Psoas muscle (tissue), 8 donors: Measurements from ENCODE around the gene NAXD. TPM values are rescaled to one million over a fixed set of nuclear protein-coding genes. Genes with fewer than 3 reads are reported as not detected.
"Not testable (repeated sequence)": the region's sequence is repeated elsewhere in the genome, so short reads cannot be mapped to it uniquely, and the experiment has no call there.

Experiments used
- ATAC-seq, 4 donors: fragments of 200-7000 bp; cut with Tn5 transposase; one replicate each; pipeline ENCODE4 v1.9.1; 2020; ENCODE audit warnings: moderate library complexity in 3 of 4, mild to moderate bottlenecking in 2 of 4
- DNase-seq, 2 donors: peaks; one replicate each; pipeline ENCODE4 v3.0.0-alpha.2; 2020
- H3K27ac ChIP-seq: fragments of 200-600 bp; one replicate; pipeline ENCODE4 v1.8.0; 2022
- H3K27me3 ChIP-seq, 3 donors: fragments of 200-600 bp in 1 of 3; one replicate each; pipeline versions ENCODE4 v1.6.1 to v1.8.0; 2013 to 2022; ENCODE audit warnings: low read length in 2 of 3, mild to moderate bottlenecking in 2 of 3, moderate library complexity in 1 of 3; ENCODE audit not compliant: insufficient read depth in 3 of 3
- H3K36me3 ChIP-seq, 2 donors: fragments of 200-600 bp in 1 of 2; one replicate each; pipeline versions ENCODE4 v1.6.1 to v1.8.0; 2013 to 2022; ENCODE audit warnings: low read depth in 1 of 2, mild to moderate bottlenecking in 1 of 2, moderate library complexity in 1 of 2; ENCODE audit not compliant: insufficient read depth in 1 of 2
- H3K4me1 ChIP-seq: fragments of 200-600 bp; one replicate; pipeline ENCODE4 v1.8.0; 2022
- H3K4me3 ChIP-seq: fragments of 200-600 bp; one replicate; pipeline ENCODE4 v1.8.0; 2022; ENCODE audit warnings: mild to moderate bottlenecking
- H3K9me3 ChIP-seq: fragments of 200-600 bp; one replicate; pipeline ENCODE4 v1.8.0; 2022
- whole genome bisulfite sequencing, 3 donors: extraction: QIAGEN DNeasy Blood & Tissue Kit; methylation state at CpG; one replicate each; pipeline versions ENCODE4 v1.1.6 to v1.1.7; 2013; 5-methylcytosine and 5-hydroxymethylcytosine counted together
- intact Hi-C, 2 donors: fragments of 100-400 bp; cut with DNase I; formaldehyde crosslinking; loops; one replicate each; pipeline versions ENCODE4 v1.11.0 to v1.14.2; 2022
- polyA plus RNA-seq, 3 donors: library from polyadenylated mRNA; stranded (reverse); fragments of 200-250 nt; gene quantifications; one replicate each; pipeline ENCODE4 v1.2.3, GENCODE V29; 2013
- total RNA-seq, 4 donors: library from RNA; stranded (reverse); fragmentation: NEBNext Ultra II Directional in 2 of 4; extraction: Animal tissue kit (Norgen Biotek cat#: 25700) in 2 of 4; gene quantifications; one replicate each; pipeline versions ENCODE4 v1.2.1 to v1.2.4, GENCODE V29; 2021 to 2023
- TF ChIP-seq, protein P1 (sequence below): fragments of 200-600 bp; IDR thresholded peaks from one replicate; pipeline ENCODE4 v1.8.0; 2022; ENCODE audit warnings: antibody characterized with exemption
- donor health status: healthy with polysubstance abuse.
- donor health status: DM: no; HTN: no; CAD: no; lungs with moderate emphysema.
- donor health status: Bipolar disorder and iron deficiency.
- donor health status: healthy.
- donor health status: DM: yes; HTN: yes; CAD: no.
- donor health status: DM: no; HTN: no; CAD: no.
- donor health status: DM: no; HTN: no; CAD: no.
- donor health status: DM: yes; HTN: yes; CAD: no.

The NAXD gene
- total and polyA plus RNA-seq, 7 donors: 26.0 to 59.2 (median 29.6) TPM

DNA sequence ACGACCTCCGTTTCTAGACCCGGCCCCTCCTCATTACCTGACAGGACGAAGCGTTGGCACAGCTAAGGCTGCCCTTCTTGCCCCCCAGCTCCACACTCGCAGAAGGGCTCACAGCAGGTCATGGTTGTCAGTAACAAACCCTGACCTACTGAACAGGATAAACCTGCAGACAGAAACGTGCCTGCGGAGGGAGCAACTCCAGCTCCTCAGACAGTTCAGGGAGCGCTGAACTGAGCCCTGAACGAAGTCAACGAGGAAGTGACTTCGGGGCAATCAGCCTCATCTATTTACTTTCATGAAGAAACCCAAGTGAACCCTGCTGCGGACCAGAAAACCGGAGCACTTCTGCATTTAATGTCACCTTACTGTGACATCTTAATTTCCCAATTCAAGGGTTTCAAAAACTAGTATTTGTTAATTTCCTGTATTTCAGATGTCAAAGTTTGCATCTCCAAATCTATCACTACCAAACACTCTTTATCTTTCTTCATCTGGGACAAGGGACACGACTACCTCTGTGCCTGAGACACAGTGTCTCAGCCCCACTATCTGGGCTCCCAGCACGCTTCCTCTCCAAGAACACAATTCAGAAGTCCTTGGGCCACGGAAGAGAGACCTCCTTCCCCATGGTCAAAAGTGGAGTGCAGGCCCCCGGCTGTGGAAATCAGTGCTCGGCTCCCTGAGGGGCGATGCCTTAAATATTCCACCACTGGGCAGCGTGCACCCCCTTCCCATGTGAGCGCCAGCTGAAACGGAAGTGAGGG is 50.3 kb downstream of the NAXD start:
- Histone ChIP-seq H3K4me3 (no peak overlapping the region), H3K27me3 (no peaks in the 10 kb centered on the region), H3K27ac (no peak overlapping the region), H3K36me3 (peaks cover 0 to 93% of the 10 kb centered on the region in 2 donors), H3K9me3 (no peaks in the 10 kb centered on the region), H3K4me1 (no peaks in the 10 kb centered on the region)
- 88 to 92% (median 90%) methylated on average over 23 of the region's 23 CpGs for WGBS, 3 donors
- ATAC-seq (no peak), DNase-seq (no peak)
- intact Hi-C loops: no loop called here
- TF ChIP-seq, protein P1, sequence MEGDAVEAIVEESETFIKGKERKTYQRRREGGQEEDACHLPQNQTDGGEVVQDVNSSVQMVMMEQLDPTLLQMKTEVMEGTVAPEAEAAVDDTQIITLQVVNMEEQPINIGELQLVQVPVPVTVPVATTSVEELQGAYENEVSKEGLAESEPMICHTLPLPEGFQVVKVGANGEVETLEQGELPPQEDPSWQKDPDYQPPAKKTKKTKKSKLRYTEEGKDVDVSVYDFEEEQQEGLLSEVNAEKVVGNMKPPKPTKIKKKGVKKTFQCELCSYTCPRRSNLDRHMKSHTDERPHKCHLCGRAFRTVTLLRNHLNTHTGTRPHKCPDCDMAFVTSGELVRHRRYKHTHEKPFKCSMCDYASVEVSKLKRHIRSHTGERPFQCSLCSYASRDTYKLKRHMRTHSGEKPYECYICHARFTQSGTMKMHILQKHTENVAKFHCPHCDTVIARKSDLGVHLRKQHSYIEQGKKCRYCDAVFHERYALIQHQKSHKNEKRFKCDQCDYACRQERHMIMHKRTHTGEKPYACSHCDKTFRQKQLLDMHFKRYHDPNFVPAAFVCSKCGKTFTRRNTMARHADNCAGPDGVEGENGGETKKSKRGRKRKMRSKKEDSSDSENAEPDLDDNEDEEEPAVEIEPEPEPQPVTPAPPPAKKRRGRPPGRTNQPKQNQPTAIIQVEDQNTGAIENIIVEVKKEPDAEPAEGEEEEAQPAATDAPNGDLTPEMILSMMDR: no peak

DNA sequence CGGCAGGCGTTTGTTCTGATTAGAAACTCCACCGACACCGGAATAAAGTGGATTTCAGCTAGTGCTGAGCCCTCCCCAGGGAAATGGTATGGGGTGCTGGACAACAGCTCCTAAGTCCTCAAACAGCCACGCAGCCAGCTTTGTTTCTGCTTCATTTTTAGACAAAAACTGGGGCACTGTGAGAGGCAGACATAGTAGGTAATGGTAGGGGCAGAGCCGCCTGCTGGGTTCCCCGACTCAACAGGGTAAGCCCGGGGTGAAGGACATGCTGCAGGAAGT is 50.8 kb downstream of the NAXD start:
- ATAC-seq (no peak), DNase-seq (no peak)
- H3K9me3 ChIP-seq: no peaks in the 10 kb centered on the region
- H3K4me3 ChIP-seq: no peak overlapping the region
- TF ChIP-seq, protein P1: no peak
- no peak overlapping the region for H3K27ac ChIP-seq
- intact Hi-C loops: no loop called here
- peaks cover 0 to 89% of the 10 kb centered on the region in 2 donors for H3K36me3 ChIP-seq
- 88 to 92% (median 90%) methylated on average over 8 of the region's 8 CpGs for WGBS, 3 donors
- H3K27me3 ChIP-seq: no peaks in the 10 kb centered on the region
- H3K4me1 ChIP-seq: no peaks in the 10 kb centered on the region

DNA sequence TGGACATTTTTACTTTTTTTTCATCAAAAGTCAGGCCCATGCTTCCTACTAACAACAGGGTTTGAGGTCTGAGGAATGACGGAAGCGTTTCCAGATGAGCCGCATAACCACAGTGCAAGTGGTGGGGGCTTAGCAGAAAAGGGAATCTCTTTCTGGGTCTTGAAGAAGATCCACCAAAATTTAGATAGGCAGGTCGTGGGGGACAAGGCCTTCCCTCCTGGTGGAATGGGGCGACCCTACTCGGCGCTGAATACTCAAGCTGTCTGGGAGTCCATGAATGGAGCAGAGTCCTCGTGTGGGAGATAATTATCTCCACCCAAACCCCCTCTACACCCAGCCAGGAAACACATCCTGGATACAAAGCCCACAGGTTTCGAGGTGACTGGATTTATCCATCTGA is 53.7 kb downstream of the NAXD start:
- 90 to 93% (median 90%) methylated on average over 9 of the region's 9 CpGs for WGBS, 3 donors
- Histone ChIP-seq H3K4me3 (no peak overlapping the region), H3K4me1 (no peaks in the 10 kb centered on the region), H3K27ac (no peak overlapping the region), H3K9me3 (no peaks in the 10 kb centered on the region), H3K27me3 (no peaks in the 10 kb centered on the region), H3K36me3 (peaks cover 0 to 61% of the 10 kb centered on the region in 2 donors)
- intact Hi-C loops: no loop called here
- ATAC-seq: no peak
- TF ChIP-seq, protein P1: no peak
- DNase-seq: no peak

DNA sequence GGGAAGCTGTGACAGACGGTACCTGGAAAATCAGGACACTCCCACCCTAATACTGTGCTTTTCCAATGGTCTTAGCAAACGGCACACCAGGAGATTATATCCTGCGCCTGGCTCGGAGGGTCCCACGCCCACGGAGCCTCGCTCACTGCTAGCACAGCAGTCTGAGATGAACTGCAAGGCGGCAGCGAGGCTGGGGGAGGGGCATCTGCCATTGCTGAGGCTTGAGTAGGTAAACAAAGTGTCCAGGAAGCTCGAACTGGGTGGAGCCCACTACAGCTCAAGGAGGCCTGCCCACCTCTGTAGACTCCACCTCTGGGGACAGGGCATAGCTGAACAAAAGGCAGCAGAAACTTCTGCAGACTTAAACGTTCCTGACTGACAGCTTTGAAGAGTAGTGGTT is 54.5 kb downstream of the NAXD start:
- H3K27me3 ChIP-seq, H3K9me3 ChIP-seq, H3K27ac ChIP-seq, ATAC-seq, DNase-seq, intact Hi-C loops, H3K4me3 ChIP-seq, H3K4me1 ChIP-seq: not testable (repeated sequence)
- peaks cover 0 to 53% of the 10 kb centered on the region in 2 donors for H3K36me3 ChIP-seq
- WGBS, 3 donors: 96 to 97% (median 97%) methylated on average over 11 of the region's 11 CpGs

DNA sequence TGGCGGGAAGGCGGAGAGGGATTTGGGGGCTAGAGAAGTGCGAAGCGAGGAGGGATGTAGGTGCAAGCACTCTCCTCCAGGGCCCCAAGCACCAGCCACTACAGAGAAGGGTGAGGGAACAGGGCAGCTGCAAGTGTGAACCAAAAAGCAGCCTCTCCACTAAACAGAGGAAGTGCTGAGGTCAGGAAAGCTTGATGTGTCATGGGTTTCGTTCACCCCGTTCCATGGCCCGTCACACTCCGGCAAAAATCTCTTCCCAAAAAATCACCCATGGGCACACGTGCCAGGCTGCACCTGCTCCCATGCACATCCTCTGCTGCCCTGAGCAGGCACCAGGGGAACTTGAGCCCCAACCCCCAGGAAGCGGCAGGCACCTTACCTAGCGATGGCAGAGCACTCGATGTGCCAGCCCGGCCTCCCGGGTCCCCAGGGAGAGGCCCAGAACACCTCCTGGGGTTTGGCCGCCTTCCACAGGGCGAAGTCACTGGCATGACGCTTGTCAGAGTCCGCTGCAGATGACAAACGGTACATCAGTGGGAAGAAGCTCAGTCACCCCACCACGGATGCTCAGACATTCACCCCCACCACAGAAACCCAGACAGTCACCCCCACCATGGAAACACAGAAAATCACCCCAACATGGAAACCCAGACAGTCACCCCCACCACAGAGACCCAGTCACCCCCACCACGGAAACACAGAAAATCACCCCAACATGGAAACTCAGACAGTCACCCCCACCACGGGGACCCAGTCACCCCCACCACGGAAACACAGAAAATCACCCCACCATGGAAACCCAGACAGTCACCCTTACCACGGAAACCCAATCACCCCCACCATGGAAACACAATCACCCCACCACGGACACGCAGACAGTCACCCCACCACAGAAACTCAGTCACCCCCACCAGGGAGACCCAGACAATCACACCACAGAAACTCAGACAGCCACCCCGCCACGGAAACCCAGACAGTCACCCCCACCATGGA is 61.5 kb downstream of the NAXD start:
- peaks cover 6% of the 10 kb centered on the region for H3K4me1 ChIP-seq
- ATAC-seq (peak; percentile 23 to 40 (median 34)), DNase-seq (no peak)
- H3K4me3 ChIP-seq: no peak overlapping the region
- TF ChIP-seq, protein P1: no peak
- peaks cover 3 to 51% of the 10 kb centered on the region in 2 donors for H3K36me3 ChIP-seq
- no peaks in the 10 kb centered on the region for H3K9me3 ChIP-seq
- 76 to 89% (median 82%) methylated on average over 23 to 28 of the region's 28 CpGs for WGBS, 3 donors
- no peak overlapping the region for H3K27ac ChIP-seq
- intact Hi-C loops: no loop called here
- no peaks in the 10 kb centered on the region for H3K27me3 ChIP-seq
